GM19467 (cell line): ENCODE results near the gene ZBTB7C.

Experiments
- ATAC-seq: cut with Tn5 transposase; IDR thresholded peaks from one replicate; pipeline ENCODE4 v1.9.1; 2021; ENCODE audit warnings: mild to moderate bottlenecking, moderate library complexity; ENCODE audit not compliant: unreplicated experiment

ZBTB7C gene

DNA sequence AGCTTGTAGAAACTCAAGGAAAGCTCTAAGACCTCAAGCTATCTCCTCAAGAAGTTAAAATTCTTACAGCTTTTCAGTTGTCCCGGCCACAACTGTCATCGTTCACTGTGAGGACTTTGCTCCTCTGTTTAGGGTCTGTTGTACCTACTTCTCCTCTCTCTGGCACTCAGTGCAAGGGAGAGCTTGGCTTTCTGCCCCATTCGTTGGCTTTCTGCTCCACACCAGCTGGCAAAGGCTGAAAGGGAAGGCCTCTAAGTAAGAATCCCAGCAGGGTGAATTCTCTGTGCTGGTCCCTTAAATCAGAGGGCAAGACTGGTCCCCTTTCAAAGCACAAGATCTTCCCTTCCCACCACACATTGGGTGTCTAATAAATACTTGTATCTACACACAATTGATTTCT is 17.3 kb downstream of the ZBTB7C start:
- no peak for ATAC-seq

DNA sequence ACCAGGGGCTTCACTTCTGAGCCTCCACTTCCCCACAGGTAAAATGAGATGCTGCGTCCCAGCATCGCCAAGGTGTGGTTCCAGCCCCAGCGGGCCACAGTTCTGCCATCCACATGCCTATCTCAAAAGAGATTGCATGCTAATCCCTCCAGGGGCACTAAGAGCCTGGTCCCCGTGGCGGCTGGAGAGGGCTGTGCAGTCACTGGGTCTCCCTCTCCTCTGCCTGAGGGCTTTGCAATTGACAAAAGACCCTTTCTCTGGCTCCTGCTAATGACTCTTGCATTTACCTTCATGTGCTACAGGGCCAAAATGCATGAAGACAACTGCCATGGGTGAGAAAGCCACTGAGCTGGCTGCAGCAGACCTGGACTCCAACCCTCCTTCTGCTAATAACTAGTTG is 18.5 kb downstream of the ZBTB7C start:
- ATAC-seq: no peak

DNA sequence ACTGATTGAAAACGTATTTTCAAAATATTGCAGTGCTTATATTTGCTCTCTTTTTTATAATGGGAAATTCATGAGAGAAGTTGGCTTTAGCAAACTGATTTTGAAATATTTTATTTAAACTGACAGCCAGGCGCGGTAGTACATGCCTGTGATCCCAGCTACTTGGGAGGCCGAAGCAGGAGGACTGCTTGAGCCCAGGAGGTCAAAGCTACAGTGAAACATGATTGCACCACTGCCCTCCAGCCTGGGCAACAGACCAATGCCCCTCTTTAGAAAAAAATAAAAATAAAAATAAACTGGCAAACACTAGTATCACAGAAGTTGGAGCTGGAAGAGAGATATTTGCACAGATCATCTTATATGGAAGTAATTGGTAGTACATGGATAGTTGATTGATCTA is 20.7 kb downstream of the ZBTB7C start:
- no peak for ATAC-seq

DNA sequence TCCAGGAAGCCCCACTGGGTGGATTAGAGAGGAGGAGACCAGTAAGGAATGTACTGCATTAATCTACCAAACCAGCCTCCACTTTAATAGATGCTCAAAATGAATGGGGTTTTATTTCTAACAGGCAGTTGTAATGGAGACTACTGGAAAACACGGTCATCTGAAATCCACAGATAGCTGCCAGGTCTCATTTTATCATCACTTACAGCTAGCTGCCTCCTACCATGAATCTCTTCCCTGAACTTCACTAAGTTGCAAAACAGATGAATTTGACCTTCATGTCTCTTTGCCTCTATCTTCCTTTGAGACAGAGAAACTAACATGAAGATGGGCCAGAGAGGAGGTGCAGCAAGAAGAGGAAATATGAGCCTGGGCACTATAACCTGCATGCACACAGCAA is 21.9 kb downstream of the ZBTB7C start:
- ATAC-seq: no peak

DNA sequence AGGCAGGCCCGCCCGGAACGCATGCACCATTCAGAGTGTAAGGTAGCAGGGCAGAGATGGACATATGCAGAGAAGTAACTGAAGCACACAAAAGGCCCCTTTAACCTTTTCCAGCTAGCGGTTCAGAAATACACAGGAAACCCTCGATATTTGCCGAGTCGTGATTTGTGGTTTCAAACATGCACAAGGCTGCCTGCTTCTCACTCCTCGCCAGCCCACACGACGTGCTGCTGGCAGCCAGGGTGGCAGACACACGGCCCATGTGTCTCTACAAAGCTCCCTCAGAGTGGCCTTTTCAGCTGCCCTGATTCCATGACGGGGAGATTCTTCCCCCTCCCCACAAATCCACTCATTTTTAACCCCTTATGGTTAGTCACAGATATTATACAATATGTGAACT is 23.6 kb downstream of the ZBTB7C start:
- ATAC-seq: no peak

DNA sequence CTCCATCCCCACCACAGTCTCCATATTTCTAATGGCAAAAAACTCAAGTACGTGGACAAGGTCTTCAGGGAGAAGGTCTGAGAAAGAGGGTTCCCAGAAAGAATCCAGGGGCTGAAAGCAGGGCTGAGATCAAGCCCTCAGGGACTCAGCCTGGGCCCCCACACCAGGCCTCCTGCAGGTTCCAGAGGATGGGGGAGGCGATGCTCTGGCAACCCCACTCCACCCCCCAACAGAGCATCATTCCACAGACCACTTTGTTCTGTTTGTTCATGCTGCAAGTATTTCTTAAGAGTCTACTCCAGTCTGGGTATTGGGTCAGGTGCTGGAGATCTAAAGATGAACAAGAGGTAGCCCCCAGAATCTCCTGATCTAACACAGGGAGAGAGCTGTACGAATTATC is 32.2 kb downstream of the ZBTB7C start:
- ATAC-seq: no peak

DNA sequence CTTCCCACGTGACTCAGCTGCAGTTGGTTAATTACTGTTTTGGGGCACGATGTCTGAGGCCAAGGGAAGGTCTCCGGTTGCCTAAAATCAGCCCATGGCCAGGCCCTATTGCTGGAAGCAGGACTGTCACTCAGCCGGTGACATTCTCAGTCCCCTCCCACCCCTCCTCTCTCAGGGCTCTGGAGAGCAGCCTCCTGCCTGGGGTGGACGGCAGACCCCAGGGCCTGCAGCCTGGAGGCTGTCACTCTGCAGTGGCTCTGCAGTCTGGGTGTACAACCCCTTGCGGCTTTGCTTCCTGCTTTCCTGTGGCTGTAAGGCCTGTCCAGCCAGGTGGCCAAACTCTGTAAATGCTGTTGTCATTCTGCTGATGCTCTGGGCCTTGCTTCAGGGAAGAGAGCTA is 32.8 kb downstream of the ZBTB7C start:
- no peak for ATAC-seq

DNA sequence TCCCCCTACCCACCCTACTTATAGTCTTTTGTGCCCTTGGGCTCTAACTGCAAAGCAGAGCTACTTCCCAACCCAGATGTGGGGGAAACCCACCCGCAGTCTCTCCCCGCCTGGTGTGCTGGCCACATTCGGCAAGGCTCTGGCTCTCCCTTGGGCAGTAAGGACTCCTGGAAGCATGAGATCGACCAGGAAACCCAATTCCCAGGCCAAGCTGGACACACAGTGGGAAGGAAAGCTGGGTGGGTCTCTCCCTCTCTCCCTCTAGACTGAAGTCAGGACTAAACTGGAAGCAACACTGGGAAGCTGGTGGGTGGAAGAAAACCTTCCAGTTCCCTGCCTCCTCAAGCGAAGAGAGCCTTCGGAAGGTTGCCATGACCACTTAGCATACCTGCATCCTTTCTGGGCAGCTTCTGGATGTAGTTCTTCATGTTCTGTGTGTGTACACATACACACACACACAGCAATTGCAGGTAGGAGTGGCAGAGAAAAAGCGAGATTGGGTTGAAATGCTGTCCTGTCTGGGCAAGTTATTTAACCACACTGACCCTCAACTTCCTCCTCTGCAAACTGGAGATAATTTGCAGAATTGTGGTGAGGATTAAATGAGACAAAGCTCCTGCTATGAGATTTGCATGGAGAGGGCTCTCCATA is 33.9 kb downstream of the ZBTB7C start:
- ATAC-seq: no peak

DNA sequence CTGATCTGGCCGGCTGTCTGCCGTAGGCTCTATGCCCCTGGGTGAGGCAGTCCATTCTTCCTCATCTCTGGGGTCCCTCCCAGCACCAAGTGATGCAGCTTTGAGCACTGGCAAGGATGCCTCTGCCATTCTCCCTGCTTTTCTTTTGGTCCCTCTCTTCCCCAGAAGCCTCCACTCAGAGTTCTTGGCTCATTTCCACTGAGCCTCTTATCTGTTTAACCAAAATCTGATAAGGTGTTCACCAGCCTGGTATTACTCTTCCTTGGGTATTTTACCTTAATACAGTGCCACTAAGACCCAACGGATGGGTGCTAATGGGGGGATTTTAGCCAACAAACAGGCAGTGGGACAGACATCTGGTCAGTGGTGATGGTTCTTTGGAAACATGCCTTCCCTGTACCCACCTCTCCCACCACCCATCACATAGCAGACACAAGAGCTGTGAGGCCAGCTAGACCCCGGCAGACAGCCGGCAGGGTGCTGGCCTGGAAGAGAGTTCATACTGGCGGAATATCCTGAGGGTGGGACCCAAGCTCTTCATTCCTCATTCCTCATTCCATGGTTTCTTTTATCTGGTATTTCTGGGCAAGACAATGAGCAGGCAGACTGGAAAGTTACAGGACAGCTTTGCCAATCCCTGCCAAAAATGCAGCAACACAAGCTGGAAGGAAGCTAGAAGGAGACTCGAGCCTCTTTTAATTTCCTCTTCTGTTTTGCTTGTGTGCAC is 34.6 kb downstream of the ZBTB7C start:
- no peak for ATAC-seq

DNA sequence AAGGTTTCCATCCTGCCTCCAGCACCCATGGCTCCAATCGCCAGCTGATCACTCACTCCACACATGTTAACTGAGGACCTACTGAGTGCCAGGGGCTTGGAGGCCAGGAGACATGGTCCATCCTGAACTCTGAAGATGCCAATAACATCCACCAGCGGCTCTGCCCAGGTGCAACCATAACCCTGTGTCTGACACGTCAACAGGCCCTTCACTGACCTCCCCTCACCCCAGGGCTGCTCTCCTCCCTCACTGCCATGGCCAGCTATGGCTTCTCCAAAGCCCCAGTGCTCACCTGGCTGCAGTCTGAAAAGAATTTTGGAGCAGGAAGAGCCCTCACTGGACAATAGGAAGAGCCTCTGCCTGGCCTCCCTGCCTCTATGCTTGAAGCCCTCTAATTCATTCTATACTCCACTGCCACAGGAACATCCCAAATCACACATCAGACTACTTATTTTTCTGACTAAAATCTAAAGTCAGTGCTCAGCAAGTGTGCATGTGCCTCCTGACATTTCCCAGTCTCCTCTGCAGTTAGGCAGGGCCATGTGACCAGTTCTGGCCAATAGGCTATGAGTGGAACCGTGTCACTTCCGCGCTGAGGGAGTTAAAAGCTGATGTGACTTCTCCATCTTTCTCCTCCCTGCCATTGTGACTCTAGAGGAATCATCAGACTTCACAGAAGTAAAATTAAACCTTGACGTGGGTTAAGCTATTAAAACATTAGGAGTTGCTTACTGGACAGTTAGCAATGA is 37.2 kb downstream of the ZBTB7C start:
- ATAC-seq: no peak

DNA sequence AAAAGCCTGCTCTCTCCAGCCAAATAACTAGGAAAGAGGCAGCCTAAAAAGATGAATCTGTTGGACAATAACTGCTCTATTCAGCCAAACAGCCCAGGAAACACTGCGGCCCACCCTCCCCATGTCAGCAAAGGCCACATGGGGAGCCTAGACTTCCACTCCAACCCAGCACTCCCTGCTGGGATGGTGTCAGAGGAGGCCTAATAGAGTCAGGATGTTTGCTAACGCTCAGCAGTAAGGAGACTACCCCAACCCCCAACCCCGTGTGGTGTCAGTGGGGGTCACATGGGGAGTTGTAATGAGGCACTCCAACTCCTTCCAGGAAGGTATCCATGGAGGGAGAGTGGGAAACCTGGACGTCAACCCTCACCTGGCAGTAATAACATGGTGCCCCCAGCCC is 41.6 kb downstream of the ZBTB7C start:
- no peak for ATAC-seq

DNA sequence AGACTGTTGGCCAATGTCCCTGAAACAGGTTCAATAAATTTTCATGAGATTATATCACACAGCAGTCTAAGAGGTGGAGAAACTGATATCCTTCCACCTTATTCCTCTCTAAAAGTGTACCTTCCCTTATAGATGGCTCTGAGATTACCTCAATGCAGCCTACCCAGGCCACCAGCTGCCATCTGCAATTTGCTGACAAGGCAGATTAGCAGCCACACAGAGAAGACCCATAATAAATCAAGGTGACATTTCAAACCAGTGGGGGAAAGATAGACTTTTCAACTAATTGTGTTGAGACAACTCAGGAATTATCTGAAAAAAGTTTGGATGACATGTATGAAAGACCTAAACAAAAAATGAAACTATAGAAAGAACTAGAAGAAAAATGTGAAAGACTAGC is 43.2 kb downstream of the ZBTB7C start:
- ATAC-seq: no peak

DNA sequence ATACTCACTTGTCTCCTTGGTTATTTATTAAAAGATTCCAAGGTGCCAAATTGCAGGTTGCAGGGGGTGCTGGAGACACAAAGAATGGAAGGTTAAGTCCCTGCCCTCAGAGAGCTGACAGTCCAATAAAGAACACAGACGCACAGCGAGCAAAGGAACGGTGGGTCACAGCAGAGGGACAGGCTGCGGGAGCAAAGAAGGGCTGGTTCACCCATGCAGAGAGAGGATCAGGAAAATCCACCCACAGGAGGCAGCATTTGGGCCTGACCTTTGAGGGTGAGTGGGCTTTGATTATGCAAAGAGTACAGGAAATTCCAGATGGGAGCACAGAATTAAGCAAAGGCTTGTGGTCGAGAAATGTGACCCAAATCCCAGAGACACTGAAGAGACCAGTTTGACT is 45.0 kb downstream of the ZBTB7C start:
- ATAC-seq: no peak

DNA sequence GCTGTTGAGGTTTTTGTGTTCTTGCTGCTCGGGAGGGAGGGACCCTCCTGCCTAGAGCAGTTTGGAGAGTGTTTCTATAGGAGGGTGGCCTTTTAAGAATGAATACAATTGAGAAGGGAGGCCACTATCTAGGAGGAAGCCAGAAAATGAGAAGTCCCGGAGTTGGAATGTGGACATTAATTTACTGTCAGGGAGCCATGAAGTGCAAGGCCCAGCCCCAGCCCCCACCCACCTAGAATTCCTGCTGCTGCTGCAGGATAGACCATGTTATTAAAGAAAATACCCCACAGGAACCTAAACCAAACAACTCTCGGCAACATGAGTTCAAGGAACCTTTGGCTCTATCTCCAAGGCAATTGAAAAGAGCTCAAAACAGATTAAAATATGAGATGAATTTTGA is 46.0 kb downstream of the ZBTB7C start:
- no peak for ATAC-seq

DNA sequence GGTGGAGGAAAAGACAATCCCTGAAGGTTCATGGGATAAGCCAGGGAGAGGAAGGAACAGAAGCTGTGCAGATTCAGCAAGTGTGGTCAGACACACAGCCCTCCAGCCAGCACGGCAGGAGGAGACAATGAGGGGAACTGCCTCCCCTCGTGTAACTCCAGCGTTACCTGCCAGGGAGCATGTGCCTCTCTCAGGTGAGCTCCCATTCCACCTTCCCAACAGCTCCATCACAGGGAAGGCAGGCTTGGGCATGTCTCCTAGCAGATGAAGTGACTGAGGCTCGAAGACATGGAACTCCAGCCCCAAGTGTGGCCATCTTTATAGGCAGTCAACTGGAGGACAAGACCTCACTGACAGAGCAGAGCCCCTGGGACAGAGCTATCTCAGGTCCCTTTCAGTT is 47.4 kb downstream of the ZBTB7C start:
- ATAC-seq: no peak

DNA sequence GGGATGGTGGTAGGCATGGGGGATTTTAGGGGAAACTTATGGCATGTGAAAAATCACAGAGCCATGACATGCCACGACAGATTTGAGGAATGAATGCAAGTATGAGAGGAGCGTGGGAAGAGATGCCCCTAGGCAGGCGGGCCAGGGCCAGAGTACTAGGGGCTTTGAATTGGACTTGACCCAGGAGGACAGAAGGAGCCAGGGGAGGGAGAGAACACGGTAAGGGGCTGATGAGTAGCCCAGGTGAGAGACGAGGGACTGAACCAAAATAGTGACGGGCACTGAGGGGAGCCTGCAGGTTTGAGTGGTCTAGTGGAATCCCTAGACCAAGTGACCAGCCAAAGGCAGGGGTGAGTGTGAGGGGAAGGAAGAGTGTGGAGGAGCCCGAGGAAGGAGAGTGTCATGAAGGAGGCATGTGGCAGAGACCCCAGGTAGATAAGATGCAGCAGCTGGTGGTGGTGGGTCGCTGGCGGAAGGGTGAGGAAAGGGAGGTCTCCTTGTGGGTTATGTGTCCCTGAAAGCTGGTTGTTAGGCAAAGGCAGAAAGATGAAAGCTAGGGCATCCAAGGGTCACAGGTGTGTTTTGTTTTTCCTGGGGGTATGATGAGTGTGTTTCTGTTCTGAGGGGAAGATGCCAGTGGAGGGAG is 48.7 kb downstream of the ZBTB7C start:
- ATAC-seq: no peak

DNA sequence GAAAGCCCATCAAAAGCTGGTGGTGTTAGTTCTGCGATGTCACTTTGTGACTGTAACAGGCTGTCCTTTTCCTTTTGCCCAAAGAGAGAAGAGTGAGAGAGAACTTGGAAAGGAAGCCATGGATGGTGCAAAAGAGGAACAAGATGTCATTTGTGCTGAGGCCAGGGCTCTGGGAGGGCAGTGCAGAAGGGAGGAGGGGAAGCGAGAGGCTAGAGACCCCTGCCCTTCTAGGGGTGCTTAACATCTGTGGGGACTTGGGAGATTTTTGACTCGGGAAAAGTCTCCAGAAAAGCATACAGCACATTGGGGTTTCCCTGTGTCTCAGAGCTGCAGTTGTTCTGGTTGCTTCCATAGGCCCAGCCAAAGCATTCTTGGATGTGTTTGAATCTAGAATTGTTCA is 49.6 kb downstream of the ZBTB7C start:
- no peak for ATAC-seq

DNA sequence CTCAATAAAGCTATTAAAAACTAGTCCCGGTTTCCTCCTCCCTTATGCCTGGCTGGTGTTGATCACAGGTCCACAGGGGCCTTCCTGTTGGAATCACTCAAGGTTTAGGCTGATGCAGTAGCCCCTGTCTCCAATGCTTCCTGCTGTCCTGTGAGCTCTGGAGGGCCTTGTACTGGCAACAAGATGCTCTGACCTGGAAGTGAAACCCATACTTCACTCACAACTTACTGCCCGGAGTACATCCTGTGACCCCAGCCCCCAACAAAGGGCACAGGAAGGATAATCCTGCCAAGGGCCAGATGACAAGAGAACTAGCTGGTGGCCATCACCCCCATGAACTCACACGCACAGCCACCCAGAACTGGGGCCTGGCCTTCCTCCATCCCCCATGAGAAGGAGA is 50.3 kb downstream of the ZBTB7C start:
- ATAC-seq: no peak

DNA sequence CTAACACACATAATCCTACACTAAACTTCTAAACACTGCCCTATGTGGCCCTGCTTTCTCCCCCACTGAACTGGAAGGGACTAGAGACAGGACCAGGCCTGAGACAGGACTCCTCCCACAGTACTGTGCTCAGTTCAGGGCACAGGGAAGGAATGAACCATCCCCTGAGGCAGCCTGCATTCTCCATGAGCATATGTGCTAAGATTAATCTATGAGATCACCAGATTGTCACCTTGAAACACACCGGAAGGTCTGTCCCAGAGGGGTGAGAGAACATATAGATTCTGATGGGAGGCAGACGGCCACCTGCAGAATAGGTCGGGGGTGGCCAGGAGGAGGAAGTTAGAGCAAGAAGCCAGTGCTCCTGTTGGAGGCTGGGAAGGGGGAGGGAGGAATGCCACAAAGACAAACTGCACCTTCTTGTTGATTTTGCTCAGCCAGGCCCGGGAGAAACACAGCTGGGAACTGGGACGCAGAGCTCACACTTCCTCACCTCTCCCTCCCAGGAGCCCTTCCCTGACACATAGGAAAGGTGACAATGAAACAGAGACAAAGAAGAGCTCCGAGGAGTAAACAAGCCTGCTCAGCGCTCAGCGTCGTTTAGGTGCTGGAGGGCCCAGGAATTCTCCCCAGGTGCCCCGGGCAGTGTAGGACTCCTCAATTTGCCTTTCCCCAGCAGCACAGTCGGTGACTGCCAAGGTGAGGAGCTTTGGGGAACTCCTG is 52.1 kb downstream of the ZBTB7C start:
- ATAC-seq: no peak

DNA sequence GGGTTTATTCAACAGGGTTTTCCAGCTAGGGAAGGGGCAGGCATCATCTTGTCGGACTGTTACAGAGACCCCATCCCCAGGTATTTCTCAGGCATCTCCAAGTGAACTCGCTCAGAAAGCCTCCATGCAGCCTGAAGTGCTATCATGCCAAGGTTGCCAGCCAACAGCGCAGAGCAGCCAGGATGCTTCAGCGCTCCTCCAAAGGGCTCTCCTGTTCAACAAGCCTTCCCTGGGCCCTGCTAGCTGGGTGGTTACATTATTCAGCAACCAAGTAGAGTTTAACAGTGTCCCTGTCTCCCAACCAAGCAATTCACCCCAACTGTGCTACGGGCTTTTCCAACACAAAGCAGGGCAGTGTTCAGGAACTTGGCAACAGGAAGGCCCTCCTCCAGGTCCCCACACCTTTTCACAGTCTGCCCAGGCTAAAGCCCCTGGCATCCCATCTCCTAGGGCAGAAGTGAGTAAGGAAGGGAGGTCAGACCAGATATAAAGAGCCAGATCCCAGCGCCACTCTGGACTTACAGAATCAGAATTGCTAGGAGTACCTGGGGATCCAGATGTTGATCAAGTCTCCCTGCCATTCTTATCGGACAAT is 52.9 kb downstream of the ZBTB7C start:
- ATAC-seq: no peak
